ENCODE measurements around the gene CPNE2. TPM values are rescaled to one million over a fixed set of nuclear protein-coding genes. Genes with fewer than 3 reads are reported as not detected.
A peak's percentile ranks its signal among the peaks of the same experiment; 100 is the strongest.

Gene CPNE2
- total and polyA plus RNA-seq, 8 donors = 8.7 to 55.4 (median 26.1) TPM

DNA sequence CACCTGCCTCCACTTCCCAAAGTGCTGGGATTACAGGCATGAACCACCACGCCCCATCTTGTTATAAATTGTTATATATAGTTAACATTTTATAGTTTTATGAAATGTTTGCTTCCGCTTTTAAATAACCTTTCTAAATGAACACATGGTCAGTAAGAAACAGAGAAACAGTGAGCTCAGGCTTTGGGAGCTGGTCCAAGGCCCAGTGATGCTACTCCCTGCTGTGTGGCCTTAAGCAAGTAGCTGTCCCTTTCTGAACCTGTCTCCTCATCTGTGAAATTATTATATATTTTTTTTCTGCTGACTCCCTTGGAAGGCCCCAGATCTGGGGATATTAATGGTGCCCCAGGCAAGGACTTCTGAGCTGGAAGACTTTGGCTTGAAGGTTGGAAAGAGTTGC, 19.0 kb downstream of the CPNE2 start:
- TF ChIP-seq EP300 (IDR thresholded peaks at IDR 0.05) (no peak), POLR2AphosphoS5 (IDR thresholded peaks at IDR 0.05) (no peak), POLR2A (IDR thresholded peaks at IDR 0.05) (no peak), CTCF (IDR thresholded peaks at IDR 0.05) (no peak)
- intact Hi-C loops (cut with DNase I; ENCODE audit: low total_unique reads) = no loop called here
- DNase-seq = no peak
- WGBS, 5 donors = 89 to 96% (median 93%) methylated on average over 2 of the region's 2 CpGs
- no peak overlapping the region for H3K27ac ChIP-seq
- no peak overlapping the region for H3K4me3 ChIP-seq
- H3K27me3 ChIP-seq = no peaks in the 10 kb centered on the region
- peaks cover 3 to 19% (median 9%) of the 10 kb centered on the region in 4 donors for H3K4me1 ChIP-seq
- H3K36me3 ChIP-seq = peaks cover 0 to 14% (median 11%) of the 10 kb centered on the region in 4 donors
- no peaks in the 10 kb centered on the region for H3K9me3 ChIP-seq

- intact Hi-C loops (cut with DNase I; ENCODE audit: low total_unique reads) = no loop called here
- Histone ChIP-seq H3K4me1 (peaks cover 3 to 14% (median 9%) of the 10 kb centered on the region in 4 donors), H3K36me3 (peaks cover 4 to 24% (median 21%) of the 10 kb centered on the region in 4 donors), H3K27ac (peak overlapping the region in 1 of 5 donors; percentile 3), H3K4me3 (no peak overlapping the region), H3K27me3 (no peaks in the 10 kb centered on the region), H3K9me3 (no peaks in the 10 kb centered on the region)
- no peak for TF ChIP-seq EP300 (IDR thresholded peaks at IDR 0.05)
- no peak for TF ChIP-seq POLR2AphosphoS5 (IDR thresholded peaks at IDR 0.05)
- no peak for TF ChIP-seq CTCF (IDR thresholded peaks at IDR 0.05)
- TF ChIP-seq POLR2A (IDR thresholded peaks at IDR 0.05) = no peak
- 55 to 82% (median 75%) methylated on average over 10 of the region's 10 CpGs for WGBS, 5 donors
- DNase-seq = no peak
Observed at GRCh38 chr16:57112403-57113041, 20.1 kb downstream of the CPNE2 start.

GRCh38 chr16:57113042-57113453, 20.7 kb downstream of the CPNE2 start:
- TF ChIP-seq POLR2AphosphoS5 (IDR thresholded peaks at IDR 0.05) = no peak
- no peak for TF ChIP-seq CTCF (IDR thresholded peaks at IDR 0.05)
- no peak for TF ChIP-seq EP300 (IDR thresholded peaks at IDR 0.05)
- TF ChIP-seq POLR2A (IDR thresholded peaks at IDR 0.05) = no peak
- Histone ChIP-seq H3K4me3 (no peak overlapping the region), H3K4me1 (peaks cover 3 to 14% (median 9%) of the 10 kb centered on the region in 4 donors), H3K9me3 (no peaks in the 10 kb centered on the region), H3K27ac (peak overlapping the region in 1 of 5 donors; percentile 3), H3K36me3 (peaks cover 4 to 26% (median 24%) of the 10 kb centered on the region in 4 donors), H3K27me3 (no peaks in the 10 kb centered on the region)
- intact Hi-C loops (cut with DNase I; ENCODE audit: low total_unique reads) = no loop called here
- 85 to 93% (median 87%) methylated on average over 11 to 14 of the region's 14 CpGs for WGBS, 5 donors
- no peak for DNase-seq

GRCh38 chr16:57113664-57114063, 21.3 kb downstream of the CPNE2 start:
- H3K4me1 ChIP-seq = peaks cover 3 to 14% (median 9%) of the 10 kb centered on the region in 4 donors
- H3K9me3 ChIP-seq = no peaks in the 10 kb centered on the region
- no peak for TF ChIP-seq EP300 (IDR thresholded peaks at IDR 0.05)
- no peak for TF ChIP-seq POLR2AphosphoS5 (IDR thresholded peaks at IDR 0.05)
- 91 to 98% (median 93%) methylated on average over 5 of the region's 5 CpGs for WGBS, 5 donors
- H3K27me3 ChIP-seq = no peaks in the 10 kb centered on the region
- H3K36me3 ChIP-seq = peaks cover 4 to 27% (median 24%) of the 10 kb centered on the region in 4 donors
- H3K27ac ChIP-seq = no peak overlapping the region
- no peak for DNase-seq
- intact Hi-C loops (cut with DNase I; ENCODE audit: low total_unique reads) = no loop called here
- H3K4me3 ChIP-seq = no peak overlapping the region

- intact Hi-C loops (cut with DNase I; ENCODE audit: low total_unique reads) = no loop called here
- TF ChIP-seq POLR2A (IDR thresholded peaks at IDR 0.05) (no peak), POLR2AphosphoS5 (IDR thresholded peaks at IDR 0.05) (no peak), EP300 (IDR thresholded peaks at IDR 0.05) (no peak), CTCF (IDR thresholded peaks at IDR 0.05) (no peak)
- H3K4me3 ChIP-seq = no peak overlapping the region
- no peaks in the 10 kb centered on the region for H3K9me3 ChIP-seq
- 63 to 74% (median 68%) methylated on average over 8 to 10 of the region's 10 CpGs for WGBS, 5 donors
- no peak for DNase-seq
- H3K27ac ChIP-seq = peak overlapping the region in 1 of 5 donors; percentile 37
- no peaks in the 10 kb centered on the region for H3K27me3 ChIP-seq
- peaks cover 4 to 38% (median 34%) of the 10 kb centered on the region in 4 donors for H3K36me3 ChIP-seq
- peaks cover 3 to 14% (median 9%) of the 10 kb centered on the region in 4 donors for H3K4me1 ChIP-seq
Observed at GRCh38 chr16:57115168-57115513, 22.8 kb downstream of the CPNE2 start.
